DND-41 (cell line): Measurements from ENCODE around the gene BTN1A1.

Experiments used
- CTCF ChIP-seq: IDR thresholded peaks from 2 replicates; pipeline ENCODE4 v1.5.1; 2012; ENCODE audit warnings: borderline replicate concordance, low read length, moderate library complexity, mild to moderate bottlenecking; ENCODE audit not compliant: poor library complexity, severe bottlenecking; ENCODE audit errors: extremely low read depth
- EZH2 ChIP-seq: IDR thresholded peaks from 3 replicates; pipeline ENCODE4 v1.6.1; 2012; ENCODE audit warnings: borderline replicate concordance, low read depth, mild to moderate bottlenecking, moderate library complexity, low read length, inconsistent platforms; ENCODE audit not compliant: severe bottlenecking

GRCh38 chr6:26537160-26537845, 37.2 kb downstream of the BTN1A1 start:
- TF ChIP-seq CTCF (no peak), EZH2 (no peak)
